GM12874 (cell line): ENCODE data around the gene RIPOR1.

Experiments used
- CTCF ChIP-seq: IDR thresholded peaks from 2 replicates; pipeline ENCODE4 v1.5.1; 2011; ENCODE audit warnings: low read depth, mild to moderate bottlenecking, control low read depth, low read length, moderate library complexity; ENCODE audit not compliant: insufficient read depth

Gene RIPOR1

GRCh38 chr16:67538666-67539101 lies 10.1 kb downstream of the RIPOR1 start:
- TF ChIP-seq CTCF, result no peak

- TF ChIP-seq CTCF, result no peak
Measured at GRCh38 chr16:67539271-67539670, 10.6 kb downstream of the RIPOR1 start.

GRCh38 chr16:67539691-67540635 lies 11.3 kb downstream of the RIPOR1 start:
- TF ChIP-seq CTCF, result no peak

GRCh38 chr16:67540756-67541155 lies 12.1 kb downstream of the RIPOR1 start:
- no peak for TF ChIP-seq CTCF

- no peak for TF ChIP-seq CTCF
Measured at GRCh38 chr16:67541391-67542263, 13.0 kb downstream of the RIPOR1 start.

GRCh38 chr16:67542464-67542863 lies 13.8 kb downstream of the RIPOR1 start:
- no peak for TF ChIP-seq CTCF

GRCh38 chr16:67543036-67543435 lies 14.4 kb downstream of the RIPOR1 start:
- no peak for TF ChIP-seq CTCF
